ENCODE measurements around the gene EEA1.

EEA1 gene

GRCh38 chr12:92938018-92938417 is 8.9 kb upstream of the EEA1 start:
- DNase-seq (ENCODE audit: low read depth in 2 of 2): no peak

GRCh38 chr12:92933606-92934005 is 4.5 kb upstream of the EEA1 start:
- no peak for DNase-seq (ENCODE audit: low read depth in 2 of 2)

- DNase-seq (ENCODE audit: low read depth in 2 of 2): no peak
These were observed 1.3 kb upstream of the EEA1 start for GRCh38 chr12:92930421-92930820.

- DNase-seq (ENCODE audit: low read depth in 2 of 2): no peak
These were observed 888 bp upstream of the EEA1 start for GRCh38 chr12:92929983-92930382.

- DNase-seq (ENCODE audit: low read depth in 2 of 2): peak; percentile 58 to 65
These were observed 604 bp downstream of the EEA1 start for GRCh38 chr12:92928421-92928961.

GRCh38 chr12:92927436-92928281 is 1.4 kb downstream of the EEA1 start:
- no peak for DNase-seq (ENCODE audit: low read depth in 2 of 2)

- DNase-seq (ENCODE audit: low read depth in 2 of 2): peak; percentile 30 to 35
These were observed 2.0 kb downstream of the EEA1 start for GRCh38 chr12:92927055-92927435.

GRCh38 chr12:92926549-92926948 is 2.5 kb downstream of the EEA1 start:
- DNase-seq (ENCODE audit: low read depth in 2 of 2): no peak

GRCh38 chr12:92921877-92922276 is 7.2 kb downstream of the EEA1 start:
- no peak for DNase-seq (ENCODE audit: low read depth in 2 of 2)

GRCh38 chr12:92915365-92915764 is 13.7 kb downstream of the EEA1 start:
- DNase-seq (ENCODE audit: low read depth in 2 of 2): no peak

- DNase-seq (ENCODE audit: low read depth in 2 of 2): no peak
These were observed 14.9 kb downstream of the EEA1 start for GRCh38 chr12:92914170-92914569.

- no peak for DNase-seq (ENCODE audit: low read depth in 2 of 2)
These were observed 16.4 kb downstream of the EEA1 start for GRCh38 chr12:92912672-92913071.

- DNase-seq (ENCODE audit: low read depth in 2 of 2): no peak
These were observed 17.0 kb downstream of the EEA1 start for GRCh38 chr12:92912052-92912451.

- DNase-seq (ENCODE audit: low read depth in 2 of 2): no peak
These were observed 17.8 kb downstream of the EEA1 start for GRCh38 chr12:92911339-92911738.

- DNase-seq (ENCODE audit: low read depth in 2 of 2): no peak
These were observed 21.0 kb downstream of the EEA1 start for GRCh38 chr12:92908108-92908507.

GRCh38 chr12:92905811-92906554 is 23.1 kb downstream of the EEA1 start:
- DNase-seq (ENCODE audit: low read depth in 2 of 2): no peak

- no peak for DNase-seq (ENCODE audit: low read depth in 2 of 2)
These were observed 23.8 kb downstream of the EEA1 start for GRCh38 chr12:92905258-92905810.

- no peak for DNase-seq (ENCODE audit: low read depth in 2 of 2)
These were observed 28.2 kb downstream of the EEA1 start for GRCh38 chr12:92900941-92901340.

GRCh38 chr12:92899386-92900001 is 29.6 kb downstream of the EEA1 start:
- no peak for DNase-seq (ENCODE audit: low read depth in 2 of 2)

GRCh38 chr12:92898755-92899154 is 30.3 kb downstream of the EEA1 start:
- no peak for DNase-seq (ENCODE audit: low read depth in 2 of 2)

- no peak for DNase-seq (ENCODE audit: low read depth in 2 of 2)
These were observed 31.3 kb downstream of the EEA1 start for GRCh38 chr12:92897844-92898243.

- no peak for DNase-seq (ENCODE audit: low read depth in 2 of 2)
These were observed 38.4 kb downstream of the EEA1 start for GRCh38 chr12:92890601-92891106.
